K562 (cell line): ENCODE data around the gene SNCB. TPM values are rescaled to one million over a fixed set of nuclear protein-coding genes. Genes with fewer than 3 reads are reported as not detected.

ENCODE experiments used
- BCL6 ChIP-seq: fragments of 250-450 bp; sonication (Bioruptor Pico); IDR thresholded peaks from 2 replicates; pipeline ENCODE4 v1.4.0; 2020
- CBX2 ChIP-seq: fragments of 200-600 bp; sonication (generic); IDR thresholded peaks from one replicate; pipeline ENCODE4 v1.6.1; 2012; ENCODE audit warnings: mild to moderate bottlenecking, low read length, inconsistent platforms; ENCODE audit not compliant: insufficient read depth, poor library complexity, severe bottlenecking
- DNMT1 ChIP-seq: fragments of 450-650 bp; IDR thresholded peaks from 2 replicates; pipeline ENCODE4 v1.6.1; 2016; ENCODE audit warnings: antibody characterized with exemption, mild to moderate bottlenecking
- E2F6 ChIP-seq, 2 experiments: IDR thresholded peaks; 2 replicates each; pipeline ENCODE4 v1.6.1; 2011; ENCODE audit warnings: borderline replicate concordance in 1 of 2, control low read depth in 1 of 2, low read depth in 1 of 2, low read length in 1 of 2, mild to moderate bottlenecking in 1 of 2, mixed read lengths in 1 of 2, moderate library complexity in 1 of 2; ENCODE audit not compliant: insufficient read depth in 1 of 2, insufficient read length in 1 of 2, poor library complexity in 1 of 2, severe bottlenecking in 1 of 2; ENCODE audit errors: extremely low read depth in 1 of 2
- GTF3C2 ChIP-seq: IDR thresholded peaks from 3 replicates; pipeline ENCODE4 v1.6.1; 2011; ENCODE audit warnings: borderline replicate concordance, mild to moderate bottlenecking, moderate library complexity; ENCODE audit not compliant: insufficient read length; ENCODE audit errors: extremely low read depth
- HIVEP1 ChIP-seq: fragments of 250-450 bp; sonication (Bioruptor Pico); IDR thresholded peaks from 2 replicates; pipeline ENCODE4 v1.4.0; 2020; ENCODE audit warnings: mild to moderate bottlenecking
- HLTF ChIP-seq: fragments of 450-650 bp; IDR thresholded peaks from 2 replicates; pipeline ENCODE4 v1.6.1; 2016
- JUND ChIP-seq, 2 experiments: IDR thresholded peaks; 2 replicates in 1 of 2; 3 replicates in 1 of 2; pipeline ENCODE4 v1.6.1; 2011; ENCODE audit warnings: borderline replicate concordance in 2 of 2, low read depth in 2 of 2, low read length in 2 of 2, improper control_type of control experiment in 1 of 2, missing biosample characterization in 1 of 2, missing genetic modification characterization in 1 of 2, missing genetic modification reagents in 1 of 2
- PHB ChIP-seq: fragments of 250-450 bp; sonication (Bioruptor Pico); IDR thresholded peaks from 2 replicates; pipeline ENCODE4 v1.5.0; 2021
- POLR2G ChIP-seq: fragments of 200-400 bp; formaldehyde crosslinking; IDR thresholded peaks from 2 replicates; pipeline ENCODE4 v1.6.1; 2017; ENCODE audit warnings: low read depth, mild to moderate bottlenecking, antibody characterized with exemption, low read length, moderate library complexity
- RCOR1 ChIP-seq, 2 experiments: IDR thresholded peaks; 2 replicates each; pipeline ENCODE4 v1.6.1; 2012; ENCODE audit warnings: low read depth in 2 of 2, low read length in 2 of 2, borderline replicate concordance in 1 of 2, improper control_type of control experiment in 1 of 2
- SAP30 ChIP-seq: fragments of 200-600 bp; sonication (generic); IDR thresholded peaks from 2 replicates; pipeline ENCODE4 v1.6.1; 2012; ENCODE audit warnings: borderline replicate concordance, low read depth, mild to moderate bottlenecking, moderate library complexity, low read length, control low read depth, inconsistent platforms; ENCODE audit not compliant: insufficient read depth, poor library complexity, severe bottlenecking
- SIN3A ChIP-seq, 2 experiments: fragments of 150-350 bp in 1 of 2; IDR thresholded peaks; 2 replicates each; pipeline ENCODE4 v1.6.1; 2011 to 2016; ENCODE audit warnings: borderline replicate concordance in 2 of 2, low read depth in 2 of 2, low read length in 2 of 2, mild to moderate bottlenecking in 2 of 2, moderate library complexity in 2 of 2; ENCODE audit not compliant: control insufficient read depth in 1 of 2
- SNAPC5 ChIP-seq: fragments of 250-450 bp; sonication (Bioruptor Pico); IDR thresholded peaks from 2 replicates; pipeline ENCODE4 v1.8.0; 2021; ENCODE audit warnings: moderate library complexity, mild to moderate bottlenecking, inconsistent platforms
- STAT5B ChIP-seq: fragments of 250-450 bp; sonication (Bioruptor Pico); IDR thresholded peaks from 2 replicates; pipeline ENCODE4 v1.8.0; 2021; ENCODE audit warnings: mild to moderate bottlenecking, inconsistent platforms
- ZKSCAN8 ChIP-seq: fragments of 200-800 bp; sonication (Bioruptor generic); IDR thresholded peaks from 2 replicates; pipeline ENCODE4 v1.6.1; 2016; ENCODE audit warnings: missing genetic modification characterization, missing compliant biosample characterization
- ZNF174 ChIP-seq: fragments of 250-450 bp; sonication (Bioruptor Pico); IDR thresholded peaks from 2 replicates; pipeline ENCODE4 v1.4.0; 2020; ENCODE audit warnings: mild to moderate bottlenecking
- ZNF324 ChIP-seq: fragments of 250-450 bp; sonication (Bioruptor Pico); IDR thresholded peaks from 2 replicates; pipeline ENCODE4 v1.4.0; 2020; ENCODE audit warnings: mild to moderate bottlenecking
- ZNF445 ChIP-seq: fragments of 250-450 bp; sonication (Bioruptor Pico); IDR thresholded peaks from 2 replicates; pipeline ENCODE4 v1.4.0; 2020; ENCODE audit warnings: low read depth, mild to moderate bottlenecking, moderate library complexity
- ZNF512 ChIP-seq: IDR thresholded peaks from 2 replicates; pipeline ENCODE4 v1.6.1; 2016; ENCODE audit warnings: missing genetic modification characterization, missing compliant biosample characterization
- ZNF57 ChIP-seq: fragments of 450-650 bp; formaldehyde crosslinking; IDR thresholded peaks from 2 replicates; pipeline ENCODE4 v1.4.0; 2020; ENCODE audit warnings: mild to moderate bottlenecking, moderate library complexity
- polyA plus RNA-seq, 8 experiments: library from polyadenylated mRNA; depleted of rRNA in 4 of 8; stranded (reverse) in 5 of 8; unstranded in 3 of 8; fragments of >200 nt; fragmentation: Nextera tagmentation in 2 of 8; fragmentation: Illumina TruSeq in 1 of 8; extraction: Ambion mirVana in 2 of 8; extraction: Trizol in 1 of 8; gene quantifications; 2 replicates each; pipeline versions ENCODE4 v1.2.1 to v1.2.3, GENCODE V29; 2011 to 2014; ENCODE audit warnings: inconsistent platforms in 1 of 8, missing spikeins in 1 of 8
- total RNA-seq, 7 experiments: library from RNA; depleted of rRNA in 6 of 7; stranded (reverse); fragments of >200 nt in 6 of 7; fragmentation: Illumina TruSeq in 2 of 7; extraction: Trizol in 2 of 7; gene quantifications; 2 replicates each; pipeline versions ENCODE4 v1.2.1 to v1.2.3, GENCODE V29; 2011 to 2021; ENCODE audit warnings: low replicate concordance in 1 of 7

Gene SNCB
- total and polyA plus RNA-seq, 9 of the 15 experiments (the other 6 are each of a cell fraction or from before 2014, with no cell fraction given): not detected

- no peak for TF ChIP-seq ZNF324
- TF ChIP-seq ZNF512 (tag): no peak
- TF ChIP-seq SAP30: no peak
- no peak for TF ChIP-seq DNMT1
- TF ChIP-seq BCL6: no peak
- TF ChIP-seq CBX2: no peak
- no peak for TF ChIP-seq ZKSCAN8 (CRISPR knock-in tag)
- no peak for TF ChIP-seq HIVEP1 (CRISPR knock-in tag)
- no peak for TF ChIP-seq SIN3A (IDR thresholded peaks at IDR 0.05; ENCODE audit: borderline replicate concordance in 2 of 2, control insufficient read depth in 1 of 2, low read depth in 2 of 2, low read length in 2 of 2)
- TF ChIP-seq ZNF57 (CRISPR knock-in tag): no peak
- peak; percentile 62 for TF ChIP-seq POLR2G
- no peak for TF ChIP-seq E2F6 (IDR thresholded peaks at IDR 0.05; ENCODE audit: borderline replicate concordance in 1 of 2, extremely low read depth in 1 of 2, insufficient read depth in 1 of 2, insufficient read length in 1 of 2, low read depth in 1 of 2, low read length in 1 of 2, poor library complexity in 1 of 2, severe bottlenecking in 1 of 2)
- no peak for TF ChIP-seq STAT5B (CRISPR knock-in tag)
- no peak for TF ChIP-seq ZNF445 (CRISPR knock-in tag)
- TF ChIP-seq SNAPC5: no peak
- TF ChIP-seq JUND (IDR thresholded peaks at IDR 0.05; ENCODE audit: borderline replicate concordance, low read depth, low read length): 0 out of 2 replicates have a peak, but pooled peaks have one; percentile 16
- no peak for TF ChIP-seq JUND (tag; IDR thresholded peaks at IDR 0.05; ENCODE audit: borderline replicate concordance, low read depth, low read length)
- TF ChIP-seq RCOR1 (IDR thresholded peaks at IDR 0.05; ENCODE audit: borderline replicate concordance in 1 of 2, low read depth in 2 of 2, low read length in 2 of 2): no peak
- TF ChIP-seq PHB (CRISPR knock-in tag): no peak
- TF ChIP-seq GTF3C2: no peak
- no peak for TF ChIP-seq ZNF174
- TF ChIP-seq HLTF: no peak
Observed at GRCh38 chr5:176660860-176661641, 30.7 kb upstream of the SNCB start (continued).
